HCT116 (cell line): ENCODE data around the gene MPHOSPH6. TPM values are rescaled to one million over a fixed set of nuclear protein-coding genes. Genes with fewer than 3 reads are reported as not detected.

Experiments used
- ATAC-seq: fragments of 200-7000 bp; cut with Tn5 transposase; 2 replicates; pipeline ENCODE4 v1.9.1; 2020; ENCODE audit warnings: mild to moderate bottlenecking, moderate library complexity
- BruUV-seq: library from RNA; stranded (reverse); fragments of 400-500 nt; replicated peaks from 2 replicates; lab custom pipeline; 2021; lab: Mats Ljungman, UMichigan
- CTCF ChIA-PET: fragments of 300-600 bp; sonication (Branson Sonifier 250); formaldehyde crosslinking; loops from one replicate; lab custom pipeline; 2021; ENCODE audit warnings: antibody characterized with exemption; lab: Charles Lee
- POLR2A ChIA-PET: fragments of 300-600, 350-600 bp; sonication (Branson Sonifier 250); formaldehyde crosslinking; loops from one replicate; lab custom pipeline; 2021; ENCODE audit warnings: antibody characterized with exemption; lab: Charles Lee
- RAD21 ChIA-PET, 2 experiments: fragments of 300-600 bp; sonication (Branson Sonifier 250); formaldehyde crosslinking; loops; one replicate each; lab custom pipeline; 2023; ENCODE audit warnings: low total read pairs in 2 of 2; ENCODE audit not compliant: uncharacterized antibody in 2 of 2, unreplicated experiment in 2 of 2, low non-redundant PET in 1 of 2; lab: Charles Lee
- DNase-seq: peaks from one replicate; pipeline ENCODE4 v3.0.0-alpha.2; 2010; ENCODE audit warnings: low read depth, low spot score
- H2AFZ ChIP-seq: fragments of 200-600 bp; shearing (Covaris generic), sonication (generic); 2 replicates; pipeline ENCODE4 v1.6.1; 2017; ENCODE audit warnings: low read depth, mixed run types, mixed read lengths, antibody characterized with exemption, low read length; ENCODE audit not compliant: poor library complexity, severe bottlenecking
- H3K27ac ChIP-seq: 2 replicates; pipeline ENCODE4 v1.5.1; 2012; ENCODE audit warnings: low read depth, low read length
- H3K27me3 ChIP-seq: fragments of 200-600 bp; sonication (generic); 2 replicates; pipeline ENCODE4 v1.6.1; 2016; ENCODE audit warnings: mixed run types, low read length, mixed read lengths; ENCODE audit not compliant: insufficient read depth
- H3K36me3 ChIP-seq, 2 experiments: fragments of 200-500 bp in 1 of 2; fragments of 200-600 bp in 1 of 2; sonication (Bioruptor generic) in 1 of 2; sonication (generic) in 1 of 2; 2 replicates each; pipeline versions ENCODE4 v1.5.1 to v1.6.1; 2014 to 2016; ENCODE audit warnings: low read length in 2 of 2, inconsistent platforms in 1 of 2, mixed read lengths in 1 of 2, mixed run types in 1 of 2; ENCODE audit not compliant: insufficient read depth in 2 of 2, control insufficient read depth in 1 of 2
- H3K4me1 ChIP-seq, 2 experiments: fragments of 200-600 bp in 1 of 2; sonication (generic) in 1 of 2; 2 replicates each; pipeline versions ENCODE4 v1.5.1 to v1.6.1; 2012 to 2017; ENCODE audit warnings: low read length in 2 of 2, inconsistent platforms in 1 of 2, mild to moderate bottlenecking in 1 of 2, mixed read lengths in 1 of 2, mixed run types in 1 of 2, moderate library complexity in 1 of 2; ENCODE audit not compliant: insufficient read depth in 2 of 2, control insufficient read depth in 1 of 2
- H3K4me2 ChIP-seq: fragments of 200-600 bp; sonication (generic); 2 replicates; pipeline ENCODE4 v1.6.1; 2017; ENCODE audit warnings: mixed run types, low read length, mixed read lengths
- H3K4me3 ChIP-seq, 2 experiments: fragments of 200-600 bp in 1 of 2; sonication (generic) in 1 of 2; replicated peaks in 1 of 2; 2 replicates each; pipeline ENCODE4 v1.5.1; 2011 to 2016; ENCODE audit warnings: low read length in 2 of 2, control low read depth in 1 of 2, low read depth in 1 of 2, mild to moderate bottlenecking in 1 of 2, mixed read lengths in 1 of 2, mixed run types in 1 of 2
- H3K79me2 ChIP-seq: fragments of 200-600 bp; sonication (generic); 2 replicates; pipeline ENCODE4 v1.6.1; 2017; ENCODE audit warnings: mild to moderate bottlenecking, mixed run types, low read length, moderate library complexity, mixed read lengths; ENCODE audit not compliant: insufficient read depth
- H3K9ac ChIP-seq: fragments of 200-600 bp; sonication (generic); 2 replicates; pipeline ENCODE4 v1.6.1; 2016; ENCODE audit warnings: low read length, mixed read lengths
- H3K9me2 ChIP-seq: fragments of 200-600 bp; sonication (generic), shearing (Covaris generic); 2 replicates; pipeline ENCODE4 v1.6.1; 2017; ENCODE audit warnings: mixed run types, mild to moderate bottlenecking, moderate library complexity; ENCODE audit not compliant: insufficient read depth
- H3K9me3 ChIP-seq, 2 experiments: fragments of 200-500 bp in 1 of 2; fragments of 200-600 bp in 1 of 2; sonication (Bioruptor generic) in 1 of 2; sonication (generic) in 1 of 2; 2 replicates each; pipeline ENCODE4 v1.6.1; 2014 to 2017; ENCODE audit warnings: low read length in 2 of 2, mixed read lengths in 2 of 2, inconsistent platforms in 1 of 2, low read depth in 1 of 2, mild to moderate bottlenecking in 1 of 2, mixed run types in 1 of 2, moderate library complexity in 1 of 2; ENCODE audit not compliant: control insufficient read depth in 1 of 2, insufficient read depth in 1 of 2
- H4K20me1 ChIP-seq: fragments of 200-600 bp; sonication (generic), shearing (Covaris generic); 2 replicates; pipeline ENCODE4 v1.6.1; 2017; ENCODE audit warnings: mixed run types, mild to moderate bottlenecking, moderate library complexity; ENCODE audit not compliant: insufficient read depth
- ATF3 ChIP-seq: IDR thresholded peaks from 2 replicates; pipeline ENCODE4 v1.6.1; 2012
- CEBPB ChIP-seq: IDR thresholded peaks from 2 replicates; pipeline ENCODE4 v1.6.1; 2012; ENCODE audit warnings: low read depth
- CTCF ChIP-seq, 3 experiments: fragments of 200-600 bp in 1 of 3; sonication (generic) in 1 of 3; IDR thresholded peaks in 2 of 3; conservative IDR thresholded peaks in 1 of 3; 2 replicates each; pipeline ENCODE4 v1.5.1; 2012 to 2017; ENCODE audit warnings: low read depth in 2 of 3, low read length in 2 of 3, antibody characterized with exemption in 1 of 3, borderline replicate concordance in 1 of 3, control low read depth in 1 of 3, mild to moderate bottlenecking in 1 of 3, mixed read lengths in 1 of 3, mixed run types in 1 of 3, moderate library complexity in 1 of 3; ENCODE audit not compliant: insufficient read depth in 1 of 3
- EGR1 ChIP-seq: IDR thresholded peaks from 2 replicates; pipeline ENCODE4 v1.6.1; 2012; ENCODE audit warnings: low read depth
- ELF1 ChIP-seq: IDR thresholded peaks from 2 replicates; pipeline ENCODE4 v1.6.1; 2012; ENCODE audit warnings: low read depth, borderline replicate concordance
- EZH2 ChIP-seq: fragments of 200-600 bp; sonication (generic); IDR thresholded peaks from 2 replicates; pipeline ENCODE4 v1.6.1; 2017; ENCODE audit warnings: antibody characterized with exemption, mixed run types
- EZH2phosphoT487 ChIP-seq: fragments of 200-600 bp; IDR thresholded peaks from 2 replicates; pipeline ENCODE4 v1.6.1; 2018; ENCODE audit warnings: antibody characterized with exemption, borderline replicate concordance
- FOSL1 ChIP-seq: IDR thresholded peaks from 2 replicates; pipeline ENCODE4 v1.6.1; 2012; ENCODE audit warnings: low read depth
- MAX ChIP-seq: IDR thresholded peaks from 2 replicates; pipeline ENCODE4 v1.6.1; 2012
- POLR2AphosphoS5 ChIP-seq: IDR thresholded peaks from 2 replicates; pipeline ENCODE4 v1.6.1; 2011; ENCODE audit warnings: mild to moderate bottlenecking, low read depth, low read length, moderate library complexity
- SRF ChIP-seq: IDR thresholded peaks from 2 replicates; pipeline ENCODE4 v1.6.1; 2012; ENCODE audit warnings: low read depth
- TCF7L2 ChIP-seq: IDR thresholded peaks from 2 replicates; pipeline ENCODE4 v1.7.0; 2011; ENCODE audit warnings: borderline replicate concordance, inconsistent platforms; ENCODE audit not compliant: insufficient read depth, insufficient read length; ENCODE audit errors: extremely low read depth
- ZBTB33 ChIP-seq: IDR thresholded peaks from 2 replicates; pipeline ENCODE4 v1.6.1; 2011; ENCODE audit warnings: mild to moderate bottlenecking, low read length, moderate library complexity; ENCODE audit not compliant: insufficient replicate concordance; ENCODE audit errors: extremely low read depth
- ZFX ChIP-seq: fragments of 450-650 bp; IDR thresholded peaks from 2 replicates; pipeline ENCODE4 v1.6.1; 2017
- intact Hi-C: fragments of 100-400 bp; cut with micrococcal nuclease; formaldehyde crosslinking; loops from 2 replicates; pipeline ENCODE4 v1.10.0; 2022
- total RNA-seq: library from RNA; stranded (reverse); gene quantifications from one replicate; pipeline ENCODE4 v1.2.1, GENCODE V29; 2021; ENCODE audit not compliant: unreplicated experiment

MPHOSPH6 gene
- total RNA-seq, 1 experiment from 2014 or later = 52.2 TPM

GRCh38 chr16:82118749-82119148, 51.3 kb downstream of the MPHOSPH6 start:
- no peak for DNase-seq
- CTCF ChIA-PET = no interaction called here
- Histone ChIP-seq H3K27ac (no peak overlapping the region), H2AFZ (no peak overlapping the region), H3K9ac (no peak overlapping the region), H3K27me3 (no peaks in the 10 kb centered on the region), H3K4me3 (no peak overlapping the region), H4K20me1 (no peaks in the 10 kb centered on the region), H3K9me3 (no peaks in the 10 kb centered on the region), H3K4me2 (no peak overlapping the region), H3K36me3 (no peaks in the 10 kb centered on the region), H3K79me2 (no peaks in the 10 kb centered on the region), H3K9me2 (no peaks in the 10 kb centered on the region), H3K4me1 (no peaks in the 10 kb centered on the region)
- RAD21 ChIA-PET = no interaction called here
- BruUV-seq = no TSS peak
- ATAC-seq = no peak
- POLR2A ChIA-PET = no interaction called here
- intact Hi-C loops = no loop called here
- no peak for TF ChIP-seq ZFX
- no peak for TF ChIP-seq SRF
- TF ChIP-seq ZBTB33 = no peak
- no peak for TF ChIP-seq FOSL1
- no peak for TF ChIP-seq TCF7L2
- TF ChIP-seq ELF1 = no peak
- TF ChIP-seq EGR1 = no peak
- no peak for TF ChIP-seq CTCF (IDR thresholded peaks at IDR 0.05 in 2 of 3, conservative IDR thresholded peaks at IDR 0.05 in 1 of 3; ENCODE audit: borderline replicate concordance in 1 of 3, insufficient read depth in 1 of 3, low read depth in 2 of 3, low read length in 2 of 3)
- no peak for TF ChIP-seq POLR2AphosphoS5
- no peak for TF ChIP-seq EZH2
- TF ChIP-seq ATF3 = no peak
- no peak for TF ChIP-seq MAX
- no peak for TF ChIP-seq EZH2phosphoT487
- TF ChIP-seq CEBPB = no peak
